ENCODE results near the gene GGA1. TPM values are rescaled to one million over a fixed set of nuclear protein-coding genes. Genes with fewer than 3 reads are reported as not detected.
A peak's percentile ranks its signal among the peaks of the same experiment; 100 is the strongest.

The GGA1 gene
- total and polyA plus RNA-seq, 2 donors (not counting 1 experiment from before 2014, with no cell fraction given), result 137 to 154 TPM

DNA sequence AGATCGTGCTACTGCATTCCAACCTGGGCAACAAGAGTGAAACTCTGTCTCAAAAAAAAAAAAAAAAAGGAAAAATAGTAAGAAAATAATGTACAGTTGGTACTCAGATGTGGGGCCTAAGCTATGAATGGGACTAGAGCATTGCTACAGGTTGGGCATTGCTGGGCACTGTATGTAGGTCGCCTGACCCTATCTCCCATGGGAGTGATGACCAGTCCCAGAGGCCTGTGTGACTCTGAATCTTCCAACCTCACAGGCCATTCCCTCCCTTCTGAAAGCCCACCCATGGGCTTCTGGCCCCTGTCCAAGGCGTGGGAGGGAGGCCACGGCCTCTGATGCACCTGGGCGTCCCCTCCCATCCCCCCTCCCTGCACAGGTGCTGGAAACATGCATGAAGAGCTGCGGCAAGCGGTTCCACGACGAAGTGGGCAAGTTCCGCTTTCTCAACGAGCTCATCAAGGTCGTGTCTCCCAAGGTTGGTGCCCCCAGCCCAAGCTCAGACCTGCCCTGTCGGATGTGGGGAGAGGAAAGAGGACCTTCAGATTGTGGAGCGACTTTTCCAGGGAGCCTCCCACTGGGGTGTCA lies 9.5 kb downstream of the GGA1 start:
- peak overlapping the region; percentile 53 for H3K4me3 Mint-ChIP-seq
- H3K27ac ChIP-seq (ENCODE audit: low read length in 2 of 2), result peak overlapping the region; percentile 62 to 67
- TF ChIP-seq EZH2 (IDR thresholded peaks at IDR 0.05; ENCODE audit: borderline replicate concordance, insufficient read depth, low read depth, low read length, poor library complexity, severe bottlenecking), result no peak
- TF ChIP-seq, protein P1, sequence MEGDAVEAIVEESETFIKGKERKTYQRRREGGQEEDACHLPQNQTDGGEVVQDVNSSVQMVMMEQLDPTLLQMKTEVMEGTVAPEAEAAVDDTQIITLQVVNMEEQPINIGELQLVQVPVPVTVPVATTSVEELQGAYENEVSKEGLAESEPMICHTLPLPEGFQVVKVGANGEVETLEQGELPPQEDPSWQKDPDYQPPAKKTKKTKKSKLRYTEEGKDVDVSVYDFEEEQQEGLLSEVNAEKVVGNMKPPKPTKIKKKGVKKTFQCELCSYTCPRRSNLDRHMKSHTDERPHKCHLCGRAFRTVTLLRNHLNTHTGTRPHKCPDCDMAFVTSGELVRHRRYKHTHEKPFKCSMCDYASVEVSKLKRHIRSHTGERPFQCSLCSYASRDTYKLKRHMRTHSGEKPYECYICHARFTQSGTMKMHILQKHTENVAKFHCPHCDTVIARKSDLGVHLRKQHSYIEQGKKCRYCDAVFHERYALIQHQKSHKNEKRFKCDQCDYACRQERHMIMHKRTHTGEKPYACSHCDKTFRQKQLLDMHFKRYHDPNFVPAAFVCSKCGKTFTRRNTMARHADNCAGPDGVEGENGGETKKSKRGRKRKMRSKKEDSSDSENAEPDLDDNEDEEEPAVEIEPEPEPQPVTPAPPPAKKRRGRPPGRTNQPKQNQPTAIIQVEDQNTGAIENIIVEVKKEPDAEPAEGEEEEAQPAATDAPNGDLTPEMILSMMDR (IDR thresholded peaks at IDR 0.05), result no peak
- peak overlapping the region; percentile 82 for H3K27ac Mint-ChIP-seq
- 64% methylated on average over 9 of the region's 14 CpGs for WGBS (ENCODE audit: insufficient coverage)
- ATAC-seq (ENCODE audit: low read depth) (peak; percentile 69), DNase-seq (peak; percentile 82)
- H3K9me3 ChIP-seq (ENCODE audit: control extremely low read depth in 1 of 3, control insufficient read depth in 2 of 3, insufficient read depth in 1 of 3, low read length in 2 of 3), result no peaks in the 10 kb centered on the region
- no peak overlapping the region for H3K4me3 ChIP-seq (ENCODE audit: control extremely low read depth in 1 of 5, extremely low read depth in 1 of 5, insufficient read depth in 1 of 5, low read depth in 2 of 5, low read length in 4 of 5)
- H3K79me2 ChIP-seq (ENCODE audit: control insufficient read depth, insufficient read depth, low read length), result no peaks in the 10 kb centered on the region
- peaks cover 26% of the 10 kb centered on the region for H3K4me1 Mint-ChIP-seq
- intact Hi-C loops (cut with micrococcal nuclease), result no loop called here
- H3K36me3 ChIP-seq (replicated peaks in 1 of 2; ENCODE audit: control extremely low read depth in 1 of 2, control insufficient read depth in 1 of 2, extremely low read depth in 1 of 2, insufficient read depth in 2 of 2, low read length in 1 of 2), result peaks cover 4 to 48% of the 10 kb centered on the region in 2 experiments
- no peak overlapping the region for H2AFZ ChIP-seq (ENCODE audit: insufficient read depth, low read depth, low read length, poor library complexity, severe bottlenecking)
- H3K9ac ChIP-seq (ENCODE audit: low read length), result no peak overlapping the region
- no peaks in the 10 kb centered on the region for H3K27me3 ChIP-seq (replicated peaks in 1 of 4; ENCODE audit: control extremely low read depth in 1 of 4, control insufficient read depth in 3 of 4, insufficient read depth in 4 of 4, low read length in 3 of 4)
- POLR2A ChIA-PET, result interaction anchor here (0.5 to 2.4 kb wide), 9 partner anchors 9 to 1253 kb away, joined by 3 to 11 read pairs (median 5); partner anchors contain the start of genes GGA1 and PDXP
- H3K4me2 ChIP-seq (replicated peaks; ENCODE audit: low read depth, low read length, poor library complexity, severe bottlenecking), result peak overlapping the region; percentile 49
- no peaks in the 10 kb centered on the region for H3K27me3 Mint-ChIP-seq
- H4K20me1 ChIP-seq (ENCODE audit: control insufficient read depth, insufficient read depth, low read length, poor library complexity, severe bottlenecking), result no peaks in the 10 kb centered on the region
- H3K4me1 ChIP-seq (ENCODE audit: control insufficient read depth in 2 of 2, insufficient read depth in 2 of 2, low read length in 2 of 2), result peaks cover 3 to 41% of the 10 kb centered on the region in 2 donors
- CTCF ChIA-PET, result interaction anchor here (0.9 to 30.7 kb wide), 7 partner anchors 10 to 226 kb away, joined by 3 to 620 read pairs (median 3); partner anchors contain the start of genes ANKRD54, GGA1, LGALS1 and NOL12
- no peaks in the 10 kb centered on the region for H3K9me3 Mint-ChIP-seq (ENCODE audit: insufficient read depth)

DNA sequence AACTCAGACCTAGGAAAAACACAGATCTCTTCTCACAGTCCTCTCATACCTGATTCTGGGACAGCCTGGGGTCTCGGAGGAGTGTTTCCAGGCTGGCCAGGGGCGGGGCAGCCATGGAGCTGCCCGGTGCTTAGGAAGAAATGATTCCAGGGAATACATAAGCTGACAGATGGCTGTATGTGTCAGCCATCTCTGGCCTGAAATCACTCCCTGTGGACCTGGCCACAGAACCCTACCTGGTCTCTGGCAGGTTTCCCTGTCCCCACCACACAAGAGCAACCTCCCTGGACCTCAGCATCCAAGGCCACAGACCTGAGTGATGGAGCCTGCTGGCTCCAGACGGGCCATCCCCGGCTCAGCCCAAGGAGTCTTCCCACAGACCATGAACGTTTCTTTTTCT lies 10.0 kb downstream of the GGA1 start:
- Mint-ChIP-seq H3K4me3 (peak overlapping the region; percentile 53), H3K4me1 (peaks cover 29% of the 10 kb centered on the region), H3K27me3 (no peaks in the 10 kb centered on the region), H3K9me3 (ENCODE audit: insufficient read depth) (no peaks in the 10 kb centered on the region), H3K27ac (peak overlapping the region; percentile 82)
- Histone ChIP-seq H3K4me2 (replicated peaks; ENCODE audit: low read depth, low read length, poor library complexity, severe bottlenecking) (peak overlapping the region; percentile 49), H2AFZ (ENCODE audit: insufficient read depth, low read depth, low read length, poor library complexity, severe bottlenecking) (no peak overlapping the region), H4K20me1 (ENCODE audit: control insufficient read depth, insufficient read depth, low read length, poor library complexity, severe bottlenecking) (no peaks in the 10 kb centered on the region), H3K9ac (ENCODE audit: low read length) (no peak overlapping the region), H3K36me3 (replicated peaks in 1 of 2; ENCODE audit: control extremely low read depth in 1 of 2, control insufficient read depth in 1 of 2, extremely low read depth in 1 of 2, insufficient read depth in 2 of 2, low read length in 1 of 2) (peaks cover 4 to 50% of the 10 kb centered on the region in 2 experiments), H3K79me2 (ENCODE audit: control insufficient read depth, insufficient read depth, low read length) (no peaks in the 10 kb centered on the region), H3K27ac (ENCODE audit: low read length in 2 of 2) (peak overlapping the region; percentile 62 to 67), H3K4me3 (ENCODE audit: control extremely low read depth in 1 of 5, extremely low read depth in 1 of 5, insufficient read depth in 1 of 5, low read depth in 2 of 5, low read length in 4 of 5) (no peak overlapping the region), H3K9me3 (ENCODE audit: control extremely low read depth in 1 of 3, control insufficient read depth in 2 of 3, insufficient read depth in 1 of 3, low read length in 2 of 3) (no peaks in the 10 kb centered on the region), H3K4me1 (ENCODE audit: control insufficient read depth in 2 of 2, insufficient read depth in 2 of 2, low read length in 2 of 2) (peaks cover 4 to 46% of the 10 kb centered on the region in 2 donors), H3K27me3 (replicated peaks in 1 of 4; ENCODE audit: control extremely low read depth in 1 of 4, control insufficient read depth in 3 of 4, insufficient read depth in 4 of 4, low read length in 3 of 4) (no peaks in the 10 kb centered on the region)
- TF ChIP-seq, protein P1 (IDR thresholded peaks at IDR 0.05), result no peak
- TF ChIP-seq EZH2 (IDR thresholded peaks at IDR 0.05; ENCODE audit: borderline replicate concordance, insufficient read depth, low read depth, low read length, poor library complexity, severe bottlenecking), result no peak
- 91% methylated on average over 5 of the region's 6 CpGs for WGBS (ENCODE audit: insufficient coverage)
- ChIA-PET CTCF (interaction anchor here (1.1 to 30.7 kb wide), 5 partner anchors 11 to 62 kb away, joined by 3 to 620 read pairs (median 19); partner anchors contain the start of genes GGA1, LGALS1, NOL12 and SH3BP1), POLR2A (interaction anchor here (0.5 to 2.4 kb wide), 6 partner anchors 9 to 58 kb away, joined by 4 to 11 read pairs (median 6); partner anchors contain the start of genes GGA1 and PDXP)
- intact Hi-C loops (cut with micrococcal nuclease), result no loop called here
- no peak for ATAC-seq (ENCODE audit: low read depth)
- DNase-seq, result no peak

Data from B cell (primary cell).